NCI-H460 (cell line): ENCODE measurements around the gene SPATA25. TPM values are rescaled to one million over a fixed set of nuclear protein-coding genes. Genes with fewer than 3 reads are reported as not detected.

Experiments
- DNase-seq: peaks from one replicate; pipeline ENCODE4 v3.0.0-alpha.2; 2016; ENCODE audit warnings: low read depth; ENCODE audit errors: extremely low read depth
- total RNA-seq: library from RNA; depleted of rRNA; stranded (reverse); fragments of >200 nt; shearing (Covaris generic); gene quantifications from 2 replicates; pipeline ENCODE4 v1.2.3, GENCODE V29; 2014

Gene SPATA25
- total RNA-seq, 1 experiment from 2014 or later: not detected

GRCh38 chr20:45873409-45874103, 13.9 kb downstream of the SPATA25 start:
- no peak for DNase-seq

- DNase-seq: no peak
These were observed 14.8 kb downstream of the SPATA25 start for GRCh38 chr20:45872626-45873025.

GRCh38 chr20:45867819-45868176, 19.6 kb downstream of the SPATA25 start:
- DNase-seq: no peak

- DNase-seq: no peak
These were observed 20.1 kb downstream of the SPATA25 start for GRCh38 chr20:45867136-45867818.

- DNase-seq: no peak
These were observed 21.0 kb downstream of the SPATA25 start for GRCh38 chr20:45866454-45866853.

GRCh38 chr20:45863543-45864470, 23.6 kb downstream of the SPATA25 start:
- no peak for DNase-seq

GRCh38 chr20:45861221-45862075, 26.0 kb downstream of the SPATA25 start:
- DNase-seq: no peak

GRCh38 chr20:45860560-45861220, 26.7 kb downstream of the SPATA25 start:
- no peak for DNase-seq

- DNase-seq: no peak
These were observed 27.5 kb downstream of the SPATA25 start for GRCh38 chr20:45859916-45860315.

GRCh38 chr20:45857882-45858216, 29.6 kb downstream of the SPATA25 start:
- DNase-seq: no peak

GRCh38 chr20:45857114-45857881, 30.1 kb downstream of the SPATA25 start, which contains the start of the genes ACOT8 and ZSWIM3:
ACOT8 (minus strand) TSS chr20:45857392; CDS start chr20:45857315, 77 bp downstream.
ZSWIM3 (plus strand) TSS chr20:45857614; CDS start chr20:45857826, 212 bp downstream.
- DNase-seq: peak; percentile 100

- no peak for DNase-seq
These were observed 33.9 kb downstream of the SPATA25 start for GRCh38 chr20:45853484-45853883.

- no peak for DNase-seq
These were observed 35.1 kb downstream of the SPATA25 start for GRCh38 chr20:45852326-45852725.

- DNase-seq: no peak
These were observed 35.9 kb downstream of the SPATA25 start for GRCh38 chr20:45851501-45851900.

GRCh38 chr20:45850926-45851325, 36.5 kb downstream of the SPATA25 start:
- DNase-seq: no peak

- DNase-seq: no peak
These were observed 37.2 kb downstream of the SPATA25 start for GRCh38 chr20:45850238-45850637.

- no peak for DNase-seq
These were observed 38.3 kb downstream of the SPATA25 start for GRCh38 chr20:45848969-45849582.

- DNase-seq: no peak
These were observed 39.0 kb downstream of the SPATA25 start for GRCh38 chr20:45848421-45848820.

GRCh38 chr20:45845452-45845851, 42.0 kb downstream of the SPATA25 start:
- no peak for DNase-seq
